Fibroblast of gingiva (primary cell): Measurements from ENCODE around the gene PTPN6.

Experiments
- DNase-seq: peaks from one replicate; pipeline ENCODE4 v3.0.0-alpha.2; 2011; ENCODE audit warnings: low read depth

Gene PTPN6

GRCh38 chr12:6970096-6970527, 19.0 kb downstream of the PTPN6 start:
- no peak for DNase-seq

DNA sequence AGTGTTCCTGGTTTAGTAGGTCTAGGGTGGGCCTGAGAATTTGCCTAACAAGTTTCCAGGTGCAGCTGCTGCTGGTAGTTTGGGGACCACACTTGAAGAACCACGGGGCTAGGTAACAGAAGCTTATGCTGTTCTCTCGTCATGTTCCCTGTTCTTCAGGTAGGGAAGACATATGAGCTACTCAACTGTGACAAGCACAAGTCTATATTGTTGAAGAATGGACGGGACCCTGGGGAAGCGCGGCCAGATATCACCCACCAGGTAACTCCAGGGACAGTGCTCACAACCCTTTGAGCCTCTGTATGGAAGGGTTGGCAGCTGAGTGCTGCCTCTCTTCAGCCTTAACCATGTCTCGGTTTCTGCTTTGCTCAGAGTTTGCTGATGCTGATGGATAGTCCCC, 23.0 kb downstream of the PTPN6 start:
- DNase-seq = no peak

GRCh38 chr12:6975297-6976032, 24.3 kb downstream of the PTPN6 start:
- DNase-seq = no peak

- DNase-seq = no peak
Observed at GRCh38 chr12:6977653-6978052, 26.5 kb downstream of the PTPN6 start.

DNA sequence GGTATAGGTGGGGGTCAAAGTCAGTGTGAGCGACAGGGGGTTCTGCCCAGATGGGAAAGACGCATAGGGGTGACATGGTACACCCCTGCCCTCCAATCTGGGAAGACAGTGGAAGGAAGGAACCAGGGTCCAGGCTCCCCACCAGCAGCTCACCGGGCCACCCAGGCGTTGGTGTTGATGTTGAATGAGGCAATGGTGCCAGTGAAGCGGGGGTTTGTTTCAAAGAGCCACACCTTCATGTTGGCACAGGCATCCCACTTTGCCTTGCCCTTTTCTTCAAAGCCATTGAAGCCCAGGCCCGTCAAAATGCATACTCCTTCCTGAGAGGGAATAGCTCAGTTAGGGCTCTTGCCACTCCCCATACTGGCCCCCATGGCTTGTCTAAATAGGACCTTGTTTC, 27.0 kb downstream of the PTPN6 start:
- no peak for DNase-seq

- no peak for DNase-seq
Observed at GRCh38 chr12:6978611-6979011, 27.5 kb downstream of the PTPN6 start.

GRCh38 chr12:6979021-6979420, 27.9 kb downstream of the PTPN6 start:
- no peak for DNase-seq

DNA sequence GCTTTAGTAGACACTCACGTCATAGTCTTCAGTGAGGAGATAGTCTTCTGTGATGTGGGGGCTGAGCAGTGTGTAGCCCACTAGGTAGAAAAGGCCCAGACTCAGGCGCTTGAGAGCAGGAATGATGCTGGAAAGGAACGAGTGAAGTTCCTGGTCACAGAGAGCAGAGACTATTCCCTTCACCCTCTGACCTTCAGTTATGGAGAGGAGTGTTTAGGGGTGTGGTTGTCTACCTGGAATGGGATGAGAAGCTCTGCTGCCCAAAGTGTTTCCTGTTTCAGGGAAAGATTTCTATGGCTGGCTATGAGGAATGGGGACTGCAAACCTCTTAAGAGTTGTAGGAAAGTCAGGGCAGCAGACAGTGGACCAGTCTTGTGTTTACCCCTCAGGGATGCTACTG, 28.3 kb downstream of the PTPN6 start:
- DNase-seq = no peak

- DNase-seq = no peak
Observed at GRCh38 chr12:6980075-6980474, 28.9 kb downstream of the PTPN6 start.

DNA sequence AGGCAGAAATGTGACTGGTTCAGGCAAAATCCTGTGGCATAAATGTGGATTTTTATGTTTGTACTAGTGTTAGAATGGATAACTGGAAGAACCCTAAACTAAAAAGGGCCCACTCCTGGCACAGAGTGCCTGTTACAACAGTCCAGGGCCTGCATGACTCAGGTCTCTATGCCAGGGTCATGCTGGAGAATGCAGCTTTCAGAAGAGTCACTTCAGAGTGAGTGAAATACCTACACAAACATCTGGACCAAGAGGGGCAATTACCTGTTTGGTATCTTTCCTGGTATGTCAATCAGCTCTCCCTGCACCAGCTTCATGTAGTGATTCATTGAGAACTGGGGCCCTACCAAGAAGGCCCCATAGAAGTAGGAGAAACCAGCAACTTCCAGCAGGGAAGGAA, 29.6 kb downstream of the PTPN6 start:
- no peak for DNase-seq

DNA sequence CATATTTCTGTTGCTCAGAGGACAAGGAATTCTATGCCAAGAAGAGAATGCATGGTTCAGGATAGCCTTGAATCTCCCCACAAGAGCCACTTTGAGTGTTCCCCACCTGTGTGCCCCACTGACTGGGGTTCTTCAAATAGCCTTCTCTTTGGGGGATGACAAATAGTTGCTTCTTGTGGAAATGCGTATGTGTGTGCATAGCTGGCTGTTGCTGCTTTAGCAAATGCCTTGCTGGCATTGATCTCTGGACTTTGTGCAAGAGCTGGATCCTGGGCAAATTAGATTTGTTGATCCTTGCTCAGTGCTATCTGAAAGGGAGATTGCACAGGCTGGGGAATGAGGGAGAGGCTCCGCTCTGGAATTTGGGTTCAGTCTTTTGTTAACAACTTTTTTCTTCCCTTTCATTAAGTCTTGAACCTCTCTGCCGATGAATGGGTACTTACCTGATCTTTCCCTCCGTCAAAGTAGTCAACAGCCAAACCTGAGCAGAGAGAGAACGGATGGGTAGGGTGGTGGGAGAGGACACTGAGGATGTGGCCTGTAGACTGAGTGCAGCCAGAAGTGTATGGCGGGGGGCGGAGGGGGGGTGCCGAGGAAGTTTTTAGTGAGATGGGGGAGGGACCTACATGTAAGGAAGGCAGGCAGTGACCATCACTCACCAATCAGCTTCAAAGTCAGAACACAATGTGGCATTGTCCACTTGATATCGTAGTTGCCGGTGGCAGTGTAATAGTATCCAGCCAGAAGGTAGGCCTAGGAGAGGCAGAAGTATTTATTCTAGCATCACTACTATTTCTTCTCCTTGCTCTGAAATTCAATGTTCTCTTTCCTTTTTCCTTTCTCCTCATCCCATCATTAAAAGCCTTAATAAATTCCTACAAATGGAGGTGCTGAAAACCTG, 30.2 kb downstream of the PTPN6 start:
- DNase-seq = no peak

DNA sequence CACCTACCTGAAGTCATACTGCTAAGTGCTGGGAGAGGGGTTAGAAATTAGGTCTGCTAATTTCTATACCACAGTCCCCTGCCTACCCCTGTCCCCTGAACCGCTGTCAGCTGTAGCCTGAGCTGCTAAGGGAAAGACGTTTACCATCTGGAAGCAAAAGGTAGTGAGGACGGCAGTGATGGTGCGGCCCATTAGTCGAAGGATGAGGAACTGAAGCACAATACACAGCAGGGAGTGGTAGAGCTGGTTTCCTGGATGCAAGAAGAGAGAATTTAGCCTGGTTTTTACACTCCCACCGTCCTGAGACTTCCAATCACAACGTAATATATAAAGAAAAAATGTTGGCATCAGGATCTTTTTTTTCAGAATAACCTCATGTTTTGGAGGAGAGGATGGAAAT, 31.4 kb downstream of the PTPN6 start:
- no peak for DNase-seq

DNA sequence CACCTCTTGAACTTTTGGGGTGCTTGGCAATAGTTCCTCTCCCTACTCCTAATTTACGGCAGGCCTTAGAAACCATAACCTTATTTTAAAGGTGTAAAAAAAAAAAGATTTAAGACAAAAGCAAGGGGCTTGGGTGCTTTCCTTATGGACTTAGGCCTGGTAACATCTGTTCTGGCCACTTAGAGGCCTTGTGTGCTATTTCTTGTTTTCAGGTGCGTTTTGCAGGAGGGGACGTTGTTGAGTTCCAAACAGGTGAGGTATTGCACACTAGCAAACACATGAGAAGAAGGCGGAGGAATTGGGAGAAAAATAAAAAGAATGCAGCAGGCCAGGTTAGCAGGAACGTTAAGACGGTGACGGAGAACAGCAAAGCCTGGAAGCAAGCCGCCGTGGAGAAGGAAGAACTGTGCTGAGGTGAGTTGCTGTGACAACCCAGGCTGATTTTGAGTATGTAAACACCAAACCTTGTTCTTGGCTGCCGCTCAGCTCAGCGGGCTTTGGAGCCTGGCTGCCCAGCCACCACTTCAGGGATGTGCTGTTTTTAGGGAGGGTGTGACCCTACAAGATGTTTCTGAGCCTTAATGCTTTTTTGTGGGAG, 36.9 kb downstream of the PTPN6 start:
- no peak for DNase-seq

- peak; percentile 67 for DNase-seq
Observed at GRCh38 chr12:6996040-6996441, 44.9 kb downstream of the PTPN6 start.

GRCh38 chr12:6998715-6999451, 47.7 kb downstream of the PTPN6 start:
- no peak for DNase-seq

DNA sequence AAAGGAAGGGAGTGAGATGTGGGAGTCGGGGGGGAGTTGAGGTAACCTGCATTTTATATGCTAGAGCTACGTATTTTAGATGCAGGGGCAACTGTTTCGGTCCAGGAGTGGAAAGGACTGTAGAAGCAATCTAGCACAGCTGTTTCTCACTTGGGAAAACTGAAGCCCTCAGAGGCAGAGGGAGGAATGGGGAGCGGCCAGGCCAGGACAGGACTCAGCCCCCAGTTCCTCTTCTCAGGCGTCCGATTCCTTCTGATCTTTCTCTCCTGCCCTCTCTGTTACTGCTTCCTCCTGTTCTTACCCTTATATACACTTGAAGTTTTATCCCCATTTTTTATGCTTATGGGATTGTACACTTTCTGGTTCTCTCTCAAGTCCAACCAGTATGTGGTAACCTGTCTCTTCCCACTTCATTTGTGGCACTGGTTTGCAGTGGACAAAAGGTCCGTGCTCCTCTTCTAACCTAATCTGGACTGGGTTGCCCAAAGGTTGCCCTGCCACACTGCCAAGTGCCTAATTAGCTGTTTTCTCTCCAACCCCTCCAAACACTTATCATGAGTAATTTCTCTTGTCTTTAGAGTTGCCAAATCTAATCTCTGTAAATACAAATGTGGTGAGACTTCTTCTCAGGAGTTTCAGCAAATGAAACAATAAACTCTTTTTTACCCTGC, 50.9 kb downstream of the PTPN6 start:
- no peak for DNase-seq

- DNase-seq = no peak
Observed at GRCh38 chr12:7004287-7004803, 53.2 kb downstream of the PTPN6 start.

GRCh38 chr12:7004840-7005239, 53.7 kb downstream of the PTPN6 start:
- DNase-seq = no peak

DNA sequence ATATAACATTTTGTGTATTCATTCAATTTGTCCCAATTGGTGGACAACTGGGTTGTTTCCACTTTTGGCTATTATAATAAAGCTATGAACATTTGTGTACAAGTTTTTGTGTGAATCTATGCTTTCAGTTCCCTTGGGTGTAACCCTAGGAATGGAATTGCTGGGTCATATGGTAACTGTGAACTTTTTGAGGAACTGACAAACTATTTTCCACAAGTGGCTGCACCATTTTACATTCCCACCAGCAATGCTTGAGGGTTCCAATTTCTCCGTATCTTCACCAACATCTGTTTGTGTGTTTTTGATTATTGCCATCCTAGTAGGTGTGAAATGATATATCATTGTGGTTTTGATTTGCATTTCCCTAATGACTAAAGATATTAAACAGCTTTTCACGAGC, 54.2 kb downstream of the PTPN6 start:
- peak; percentile 12 for DNase-seq

DNA sequence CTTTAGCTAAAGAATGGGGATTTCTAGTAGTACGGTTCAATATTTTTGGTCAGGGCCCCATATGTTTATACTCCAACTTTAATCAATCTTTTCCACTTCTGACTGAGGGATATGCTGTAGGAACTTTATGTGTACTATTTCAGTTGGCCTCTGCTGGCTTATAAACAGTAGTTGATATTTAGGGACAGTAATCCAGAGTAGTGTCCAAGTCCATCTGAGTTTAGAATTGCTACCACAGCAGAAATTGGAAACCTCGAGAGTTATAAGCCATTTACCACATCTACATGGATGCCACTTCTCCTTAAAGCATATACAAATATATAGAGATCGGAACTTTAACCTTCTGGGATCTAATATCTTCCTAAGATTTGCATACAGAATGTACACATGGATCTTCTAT, 55.5 kb downstream of the PTPN6 start:
- DNase-seq = no peak

DNA sequence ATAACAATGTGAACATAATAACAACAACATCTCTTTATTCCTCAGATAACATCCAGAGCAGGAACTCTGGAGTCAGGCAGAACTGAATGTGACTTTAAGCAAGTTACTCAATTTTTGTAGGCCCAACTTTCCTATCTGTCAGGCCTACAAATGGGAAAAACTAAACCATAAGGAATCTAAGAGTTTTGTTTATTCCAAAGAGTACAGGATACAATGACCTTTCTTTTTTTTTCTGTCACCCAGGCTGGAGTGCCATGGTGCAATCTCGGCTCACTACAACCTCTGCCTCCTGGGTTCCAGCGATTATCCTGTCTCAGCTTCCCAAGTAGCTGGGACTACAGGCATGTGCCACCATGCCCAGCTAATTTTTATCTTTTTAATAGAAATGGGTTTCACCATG, 57.7 kb downstream of the PTPN6 start:
- no peak for DNase-seq
